H1 (cell line): ENCODE data around the gene GPATCH2L. TPM values are rescaled to one million over a fixed set of nuclear protein-coding genes. Genes with fewer than 3 reads are reported as not detected.

ENCODE experiments used
- CTCF ChIA-PET: fragments of 300-600 bp; sonication (Branson Sonifier 250); formaldehyde crosslinking; loops from one replicate; lab custom pipeline; 2021; ENCODE audit not compliant: partially characterized antibody; lab: Charles Lee
- POLR2A ChIA-PET: fragments of 300-600 bp; sonication (Branson Sonifier 250); formaldehyde crosslinking; loops from one replicate; lab custom pipeline; 2021; ENCODE audit warnings: inconsistent platforms; ENCODE audit not compliant: partially characterized antibody; lab: Charles Lee
- DNase-seq, 2 experiments: peaks; one replicate each; pipeline versions ENCODE4 v3.0.0 to v3.0.0-alpha.2; 2010 to 2022; ENCODE audit warnings: low spot score in 2 of 2, low read depth in 1 of 2, mixed read lengths in 1 of 2
- FAIRE-seq: peaks from 2 replicates; lab custom pipeline; 2011; peaks lifted over from hg19 to GRCh38; lab: Jason Lieb, UNC
- H2AFZ ChIP-seq: 2 replicates; pipeline ENCODE4 v1.8.1; 2012; ENCODE audit warnings: low read length, inconsistent platforms
- H2AK5ac ChIP-seq: 2 replicates; pipeline ENCODE4 v1.6.1; 2013; ENCODE audit warnings: low read depth, low read length
- H2BK120ac ChIP-seq: replicated peaks from 2 replicates; pipeline ENCODE3; 2013; ENCODE audit warnings: low read depth, low read length, inconsistent platforms
- H2BK12ac ChIP-seq: 2 replicates; pipeline ENCODE4 v1.6.1; 2013; ENCODE audit warnings: low read depth, low read length
- H2BK15ac ChIP-seq: 2 replicates; pipeline ENCODE4 v1.6.1; 2013; ENCODE audit warnings: low read length
- H2BK20ac ChIP-seq: 2 replicates; pipeline ENCODE4 v1.6.1; 2013; ENCODE audit warnings: low read length
- H2BK5ac ChIP-seq: 2 replicates; pipeline ENCODE4 v1.6.1; 2013; ENCODE audit warnings: low read depth, low read length
- H3K14ac ChIP-seq: 2 replicates; pipeline ENCODE4 v1.6.1; 2013; ENCODE audit warnings: inconsistent platforms; ENCODE audit not compliant: insufficient read length
- H3K18ac ChIP-seq: 2 replicates; pipeline ENCODE4 v1.6.1; 2013; ENCODE audit warnings: low read length; ENCODE audit errors: extremely low read depth
- H3K23ac ChIP-seq: 2 replicates; pipeline ENCODE4 v1.6.1; 2013; ENCODE audit warnings: inconsistent platforms; ENCODE audit not compliant: insufficient read length
- H3K23me2 ChIP-seq: 2 replicates; pipeline ENCODE4 v1.6.1; 2013; ENCODE audit warnings: low read depth, low read length
- H3K27ac ChIP-seq: 2 replicates; pipeline ENCODE4 v1.6.1; 2011; ENCODE audit warnings: low read depth, low read length, inconsistent platforms
- H3K27me3 ChIP-seq, 4 experiments: replicated peaks in 1 of 4; 1 replicate in 1 of 4; 2 replicates in 3 of 4; pipeline versions ENCODE4 v1.6.1 to v1.8.1; 2011 to 2013; ENCODE audit warnings: low read length in 3 of 4, mild to moderate bottlenecking in 3 of 4, inconsistent platforms in 2 of 4, mixed read lengths in 2 of 4, moderate library complexity in 1 of 4; ENCODE audit not compliant: control insufficient read depth in 3 of 4, insufficient read depth in 3 of 4; ENCODE audit errors: extremely low read depth in 1 of 4
- H3K36me3 ChIP-seq, 4 experiments: 2 replicates each; pipeline versions ENCODE4 v1.6.1 to v1.8.1; 2011 to 2013; ENCODE audit warnings: mild to moderate bottlenecking in 4 of 4, low read length in 3 of 4, moderate library complexity in 2 of 4, control low read depth in 1 of 4, inconsistent platforms in 1 of 4; ENCODE audit not compliant: insufficient read depth in 4 of 4, control insufficient read depth in 2 of 4
- H3K4ac ChIP-seq: replicated peaks from 2 replicates; pipeline ENCODE3; 2013; ENCODE audit warnings: low read length, low read depth, mixed read lengths, inconsistent platforms; ENCODE audit not compliant: insufficient read length
- H3K4me1 ChIP-seq, 4 experiments: replicated peaks in 1 of 4; 1 replicate in 1 of 4; 2 replicates in 3 of 4; pipeline versions ENCODE4 v1.6.1 to v1.8.1; 2011 to 2013; ENCODE audit warnings: low read length in 3 of 4, inconsistent platforms in 2 of 4, mixed read lengths in 1 of 4; ENCODE audit not compliant: insufficient read depth in 4 of 4, control insufficient read depth in 3 of 4
- H3K4me2 ChIP-seq, 2 experiments: 2 replicates each; pipeline versions ENCODE4 v1.6.1 to v1.8.1; 2011 to 2013; ENCODE audit warnings: low read depth in 2 of 2, low read length in 2 of 2, control low read depth in 1 of 2, inconsistent platforms in 1 of 2, mild to moderate bottlenecking in 1 of 2; ENCODE audit not compliant: insufficient read depth in 1 of 2
- H3K4me3 ChIP-seq, 4 experiments: fragments of 200-600, 300-600 bp in 1 of 4; sonication (generic), shearing (Covaris generic), sonication (Bioruptor Twin) in 1 of 4; 2 replicates each; pipeline versions ENCODE4 v1.5.1 to v1.8.1; 2011 to 2016; ENCODE audit warnings: low read length in 4 of 4, low read depth in 3 of 4, control low read depth in 2 of 4, inconsistent platforms in 2 of 4, mild to moderate bottlenecking in 2 of 4, mixed read lengths in 1 of 4, moderate library complexity in 1 of 4; ENCODE audit not compliant: insufficient read depth in 2 of 4; ENCODE audit errors: extremely low read depth in 1 of 4
- H3K56ac ChIP-seq: replicated peaks from 2 replicates; pipeline ENCODE3; 2013; ENCODE audit warnings: low read depth, mild to moderate bottlenecking, mixed read lengths, low read length, inconsistent platforms; ENCODE audit not compliant: insufficient read length
- H3K79me1 ChIP-seq: 2 replicates; pipeline ENCODE4 v1.6.1; 2013; ENCODE audit warnings: low read depth, low read length, control low read depth
- H3K79me2 ChIP-seq, 2 experiments: 2 replicates each; pipeline versions ENCODE4 v1.6.1 to v1.8.1; 2012 to 2013; ENCODE audit warnings: low read length in 2 of 2, mild to moderate bottlenecking in 2 of 2, inconsistent platforms in 1 of 2; ENCODE audit not compliant: insufficient read depth in 2 of 2, control insufficient read depth in 1 of 2
- H3K9ac ChIP-seq, 4 experiments: replicated peaks in 1 of 4; 1 replicate in 1 of 4; 2 replicates in 3 of 4; pipeline versions ENCODE4 v1.6.1 to v1.8.1; 2011 to 2013; ENCODE audit warnings: low read depth in 3 of 4, low read length in 3 of 4, control low read depth in 2 of 4, mild to moderate bottlenecking in 2 of 4, moderate library complexity in 2 of 4, inconsistent platforms in 1 of 4; ENCODE audit errors: extremely low read depth in 1 of 4
- H3K9me3 ChIP-seq, 2 experiments: 2 replicates each; pipeline versions ENCODE4 v1.6.1 to v1.8.1; 2012 to 2013; ENCODE audit warnings: mild to moderate bottlenecking in 2 of 2, moderate library complexity in 2 of 2, control low read depth in 1 of 2, inconsistent platforms in 1 of 2, low read depth in 1 of 2, low read length in 1 of 2, mixed read lengths in 1 of 2; ENCODE audit not compliant: insufficient read depth in 2 of 2
- H4K20me1 ChIP-seq, 2 experiments: replicated peaks in 1 of 2; 2 replicates each; pipeline versions ENCODE3 to v1.8.1; 2011 to 2013; ENCODE audit warnings: inconsistent platforms in 2 of 2, low read length in 2 of 2, mild to moderate bottlenecking in 1 of 2; ENCODE audit not compliant: insufficient read depth in 2 of 2, control insufficient read depth in 1 of 2
- H4K5ac ChIP-seq: 2 replicates; pipeline ENCODE4 v1.6.1; 2013; ENCODE audit warnings: low read length, low read depth, mixed read lengths, inconsistent platforms; ENCODE audit not compliant: insufficient read length
- H4K8ac ChIP-seq: 2 replicates; pipeline ENCODE4 v1.8.0; 2013; ENCODE audit warnings: mild to moderate bottlenecking, moderate library complexity, low read length, inconsistent platforms; ENCODE audit not compliant: insufficient read depth; ENCODE audit errors: extremely low read depth
- H4K91ac ChIP-seq: replicated peaks from 2 replicates; pipeline ENCODE3; 2013; ENCODE audit warnings: low read length, mixed read lengths, inconsistent platforms; ENCODE audit not compliant: insufficient read length
- FOSL1 ChIP-seq: IDR thresholded peaks from 2 replicates; pipeline ENCODE4 v1.6.1; 2011; ENCODE audit warnings: mild to moderate bottlenecking, low read depth, low read length, moderate library complexity; ENCODE audit not compliant: insufficient read depth
- HDAC2 ChIP-seq, 2 experiments: fragments of 300-600 bp in 1 of 2; sonication (generic) in 1 of 2; IDR thresholded peaks; 2 replicates each; pipeline ENCODE4 v1.6.1; 2011 to 2012; ENCODE audit warnings: low read depth in 2 of 2, low read length in 2 of 2, mild to moderate bottlenecking in 2 of 2, moderate library complexity in 2 of 2, borderline replicate concordance in 1 of 2, inconsistent platforms in 1 of 2
- KDM1A ChIP-seq: fragments of 200-600, 300-600 bp; sonication (generic); IDR thresholded peaks from 2 replicates; pipeline ENCODE4 v1.7.1; 2016; ENCODE audit warnings: mild to moderate bottlenecking, low read length, borderline replicate concordance
- POLR2AphosphoS5 ChIP-seq: IDR thresholded peaks from 2 replicates; pipeline ENCODE4 v1.6.1; 2011; ENCODE audit warnings: low read depth, low read length
- SP4 ChIP-seq: IDR thresholded peaks from 2 replicates; pipeline ENCODE4 v1.6.1; 2012; ENCODE audit warnings: low read length, inconsistent platforms
- TEAD4 ChIP-seq: IDR thresholded peaks from 2 replicates; pipeline ENCODE4 v1.6.1; 2012; ENCODE audit warnings: low read depth, low read length, inconsistent platforms, mixed read lengths
- WGBS, 2 experiments: shearing (Covaris generic) in 1 of 2; methylation state at CpG; one replicate each; pipeline versions ENCODE4 v1.1.6 to v1.1.7; 2013 to 2015; ENCODE audit warnings: low lambda C conversion rate in 2 of 2, mixed read lengths in 2 of 2, inconsistent platforms in 1 of 2, low coverage in 1 of 2, missing lambda C conversion rate in 1 of 2; ENCODE audit not compliant: insufficient replicate concordance in 2 of 2, insufficient coverage in 1 of 2, insufficient read length in 1 of 2; ENCODE audit errors: extremely low coverage in 1 of 2, missing lambda C conversion rate in 1 of 2; 5-methylcytosine and 5-hydroxymethylcytosine counted together
- polyA plus RNA-seq, 7 experiments: library from polyadenylated mRNA; depleted of rRNA in 3 of 7; stranded (reverse) in 5 of 7; unstranded in 2 of 7; fragments of >200 nt in 5 of 7; fragments of 200-250 nt in 2 of 7; gene quantifications; 1 replicate in 5 of 7; 2 replicates in 1 of 7; 4 replicates in 1 of 7; pipeline versions ENCODE4 v1.2.1 to v1.2.3, GENCODE V29; 2011 to 2013; ENCODE audit warnings: missing spikeins in 2 of 7, mixed read lengths in 2 of 7
- total RNA-seq: library from RNA; stranded (reverse); fragmentation: NEBNext Ultra II Directional; extraction: Animal tissue kit (Norgen Biotek cat#: 25700); gene quantifications from 2 replicates; pipeline ENCODE4 v1.2.1, GENCODE V29; 2021

The GPATCH2L gene
- total and polyA plus RNA-seq, 2 of the 8 experiments (the other 6 are each of a cell fraction or from before 2014, with no cell fraction given), result 26.0 to 54.9 TPM

DNA sequence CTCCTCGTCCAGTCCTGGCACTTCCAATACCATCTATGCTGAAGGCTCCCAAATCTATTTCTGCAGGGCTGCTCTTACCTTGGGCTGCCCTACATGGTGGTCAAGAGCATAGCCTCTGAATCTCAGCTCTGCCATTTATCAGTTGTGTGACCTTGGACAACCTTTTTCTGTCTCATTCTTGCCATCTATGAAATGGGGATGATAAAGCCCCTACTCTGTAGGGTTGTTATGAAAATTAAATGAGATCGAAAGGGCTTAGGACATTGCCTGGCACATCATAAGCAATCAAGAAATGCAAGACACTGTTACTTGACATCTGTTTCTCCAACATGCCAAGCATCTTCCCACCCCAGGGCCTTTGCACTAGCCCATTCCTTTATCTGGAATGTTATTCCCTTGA lies 45.5 kb upstream of the GPATCH2L start:
- Histone ChIP-seq H2AK5ac (no peak overlapping the region), H3K79me2 (no peaks in the 10 kb centered on the region), H3K23me2 (no peaks in the 10 kb centered on the region), H2BK20ac (no peak overlapping the region), H4K20me1 (no peaks in the 10 kb centered on the region), H2BK15ac (0 out of 2 replicates have a peak overlapping the region, but pooled peaks have one; percentile 29), H2AFZ (no peak overlapping the region), H3K4ac (no peak overlapping the region), H3K23ac (no peak overlapping the region), H2BK12ac (no peak overlapping the region), H3K79me1 (no peaks in the 10 kb centered on the region), H3K27ac (no peak overlapping the region), H4K5ac (no peak overlapping the region), H3K27me3 (no peaks in the 10 kb centered on the region), H3K4me2 (no peak overlapping the region), H4K91ac (no peak overlapping the region), H3K36me3 (no peaks in the 10 kb centered on the region), H4K8ac (no peak overlapping the region), H3K14ac (no peak overlapping the region), H3K9ac (no peak overlapping the region), H3K4me3 (no peak overlapping the region), H3K4me1 (peaks cover 0 to 5% (median 2%) of the 10 kb centered on the region in 4 experiments; a peak in 4 of 7 replicates), H3K9me3 (no peaks in the 10 kb centered on the region), H2BK120ac (no peak overlapping the region), H2BK5ac (no peak overlapping the region), H3K18ac (no peak overlapping the region), H3K56ac (no peak overlapping the region)
- ChIA-PET CTCF (interaction anchor here (0.6 to 1.8 kb wide), 5 partner anchors 13 to 679 kb away, joined by 3 to 6 read pairs (median 4); no protein-coding TSS in a partner anchor), POLR2A (no interaction called here)
- TF ChIP-seq SP4 (no peak), HDAC2 (IDR thresholded peaks at IDR 0.05; ENCODE audit: borderline replicate concordance in 1 of 2, low read depth in 2 of 2, low read length in 2 of 2) (no peak), TEAD4 (no peak), KDM1A (0 out of 2 replicates have a peak, but pooled peaks have one; percentile 21), POLR2AphosphoS5 (no peak), FOSL1 (no peak)
- WGBS, 2 experiments, result 90% methylated on average over 2 of the region's 2 CpGs; no CpG with 5 or more reads in 1 of the 2 experiments
- no peak for FAIRE-seq
- no peak for DNase-seq
